Naive thymus-derived CD4-positive, alpha-beta T cell (primary cell): ENCODE data around the gene NEDD4. TPM values are rescaled to one million over a fixed set of nuclear protein-coding genes. Genes with fewer than 3 reads are reported as not detected.

Experiments
- ATAC-seq: fragments of 150-1000 bp; cut with Tn5 transposase; 2 replicates; pipeline ENCODE4 v1.10.0; 2021; ENCODE audit warnings: mild to moderate bottlenecking, moderate library complexity
- CTCF ChIA-PET: fragments of 350-600 bp; sonication (Branson Sonifier 250); formaldehyde crosslinking; loops from one replicate; lab custom pipeline; 2021; ENCODE audit warnings: antibody characterized with exemption; lab: Charles Lee
- POLR2A ChIA-PET: fragments of 350-600 bp; sonication (Branson Sonifier 250); formaldehyde crosslinking; loops from one replicate; lab custom pipeline; 2021; ENCODE audit warnings: antibody characterized with exemption, inconsistent platforms; lab: Charles Lee
- DNase-seq, 9 donors: peaks; one replicate each; pipeline versions ENCODE4 v3.0.0 to v3.0.0-alpha.2; 2020 to 2022; ENCODE audit warnings: mixed read lengths in 1 of 9
- H3K27ac ChIP-seq: one replicate; pipeline ENCODE4 v1.7.0; 2013; ENCODE audit warnings: mild to moderate bottlenecking, low read depth, low read length, moderate library complexity
- H3K27me3 ChIP-seq, 2 donors: one replicate each; pipeline ENCODE4 v1.7.0; 2013; ENCODE audit warnings: low read length in 2 of 2, mild to moderate bottlenecking in 2 of 2, moderate library complexity in 2 of 2; ENCODE audit not compliant: control insufficient read depth in 2 of 2, insufficient read depth in 2 of 2
- H3K36me3 ChIP-seq, 3 experiments: 1 replicate in 2 of 3; 2 replicates in 1 of 3; pipeline ENCODE4 v1.7.0; 2013; ENCODE audit warnings: low read length in 3 of 3, mild to moderate bottlenecking in 3 of 3, moderate library complexity in 1 of 3; ENCODE audit not compliant: insufficient read depth in 3 of 3, control insufficient read depth in 2 of 3
- H3K4me1 ChIP-seq, 2 donors: one replicate each; pipeline ENCODE4 v1.7.0; 2013; ENCODE audit warnings: low read length in 2 of 2, mild to moderate bottlenecking in 2 of 2, moderate library complexity in 1 of 2; ENCODE audit not compliant: control insufficient read depth in 2 of 2, insufficient read depth in 2 of 2
- H3K4me3 ChIP-seq: 2 replicates; pipeline ENCODE4 v1.7.0; 2013; ENCODE audit warnings: mild to moderate bottlenecking, low read length
- H3K9me3 ChIP-seq, 3 experiments: 1 replicate in 2 of 3; 2 replicates in 1 of 3; pipeline ENCODE4 v1.7.0; 2013; ENCODE audit warnings: low read length in 3 of 3; ENCODE audit not compliant: control insufficient read depth in 2 of 3
- H3K27ac Mint-ChIP-seq, 9 donors: one replicate each; pipeline ENCODE4 v1.8.0; 2020 to 2022; ENCODE audit warnings: mixed read lengths in 9 of 9, mild to moderate bottlenecking in 8 of 9, moderate library complexity in 5 of 9, inconsistent platforms in 2 of 9
- H3K27me3 Mint-ChIP-seq, 5 donors: one replicate each; pipeline ENCODE4 v1.8.0; 2021 to 2022; ENCODE audit warnings: mixed read lengths in 5 of 5, mild to moderate bottlenecking in 1 of 5
- H3K36me3 Mint-ChIP-seq, 5 donors: one replicate each; pipeline ENCODE4 v1.8.0; 2020 to 2022; ENCODE audit warnings: mixed read lengths in 5 of 5, mild to moderate bottlenecking in 3 of 5, inconsistent platforms in 1 of 5
- H3K4me1 Mint-ChIP-seq, 7 donors: one replicate each; pipeline ENCODE4 v1.8.0; 2020 to 2022; ENCODE audit warnings: mixed read lengths in 7 of 7, mild to moderate bottlenecking in 3 of 7, inconsistent platforms in 1 of 7
- H3K4me3 Mint-ChIP-seq, 10 donors: one replicate each; pipeline ENCODE4 v1.8.0; 2020 to 2022; ENCODE audit warnings: mild to moderate bottlenecking in 10 of 10, mixed read lengths in 10 of 10, moderate library complexity in 6 of 10, inconsistent platforms in 2 of 10
- H3K9me3 Mint-ChIP-seq, 11 donors: one replicate each; pipeline ENCODE4 v1.8.0; 2020 to 2022; ENCODE audit warnings: mixed read lengths in 11 of 11, mild to moderate bottlenecking in 4 of 11, inconsistent platforms in 1 of 11, moderate library complexity in 1 of 11
- intact Hi-C, 2 donors: fragments of 100-400 bp; cut with micrococcal nuclease; formaldehyde crosslinking; loops; one replicate each; pipeline ENCODE4 v1.15.1; 2023
- polyA plus RNA-seq, 2 donors: library from polyadenylated mRNA; unstranded; fragments of 300-500 nt; fragmentation: Illumina TruSeq; gene quantifications; one replicate each; pipeline ENCODE4 v1.2.3, GENCODE V29; 2021
- total RNA-seq, 6 experiments: library from RNA in 5 of 6; stranded (reverse) in 5 of 6; gene quantifications; 1 replicate in 5 of 6; 2 replicates in 1 of 6; pipeline ENCODE4 v1.2.3 and lab custom pipeline; 2021 to 2026

The NEDD4 gene
- total and polyA plus RNA-seq, 7 experiments from 2014 or later = 1.1 to 15.1 (median 4.3) TPM

- Histone ChIP-seq H3K4me3 (no peak overlapping the region), H3K4me1 (no peaks in the 10 kb centered on the region), H3K9me3 (no peaks in the 10 kb centered on the region), H3K27ac (no peak overlapping the region), H3K27me3 (no peaks in the 10 kb centered on the region), H3K36me3 (no peaks in the 10 kb centered on the region)
- H3K4me3 Mint-ChIP-seq = no peak overlapping the region
- intact Hi-C loops = no loop called here
- DNase-seq (no peak), ATAC-seq (no peak)
- CTCF ChIA-PET = interaction anchor here (1.1 kb wide), 1 partner anchor 11 kb away, joined by 3 read pairs; no protein-coding TSS in a partner anchor
- H3K4me1 Mint-ChIP-seq = peaks cover 0 to 2% (median 0%) of the 10 kb centered on the region in 7 donors
- no peak overlapping the region for H3K27ac Mint-ChIP-seq
- H3K9me3 Mint-ChIP-seq = peaks cover 0 to 16% (median 4%) of the 10 kb centered on the region in 11 donors
- H3K36me3 Mint-ChIP-seq = peaks cover 0 to 10% (median 4%) of the 10 kb centered on the region in 5 donors
- POLR2A ChIA-PET = no interaction called here
- H3K27me3 Mint-ChIP-seq = no peaks in the 10 kb centered on the region
Observed at GRCh38 chr15:55928955-55929354, 64.5 kb downstream of the NEDD4 start.

DNA sequence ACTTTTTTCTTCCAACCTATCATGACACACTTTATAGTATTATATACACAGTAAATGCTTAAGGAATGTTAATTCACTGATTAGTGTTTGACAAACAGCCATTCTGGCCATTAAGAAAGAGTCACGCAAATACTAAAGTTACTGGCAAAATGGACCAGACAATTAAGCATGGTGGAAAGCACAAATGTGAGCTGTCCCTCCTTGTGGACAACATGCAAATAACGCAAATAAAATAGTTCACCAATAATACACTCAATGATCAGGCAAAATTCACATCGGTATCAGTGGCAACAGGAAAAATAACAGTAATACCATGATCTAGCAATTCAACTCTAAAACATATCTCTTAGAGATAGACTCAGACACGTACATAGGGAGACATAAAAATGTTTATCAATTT is 71.7 kb downstream of the NEDD4 start:
- Histone ChIP-seq H3K36me3 (no peaks in the 10 kb centered on the region), H3K4me1 (no peaks in the 10 kb centered on the region), H3K27me3 (no peaks in the 10 kb centered on the region), H3K27ac (no peak overlapping the region), H3K4me3 (no peak overlapping the region), H3K9me3 (no peaks in the 10 kb centered on the region)
- DNase-seq (no peak), ATAC-seq (no peak)
- no peak overlapping the region for H3K27ac Mint-ChIP-seq
- peaks cover 0 to 3% (median 0%) of the 10 kb centered on the region in 7 donors for H3K4me1 Mint-ChIP-seq
- POLR2A ChIA-PET = no interaction called here
- intact Hi-C loops = no loop called here
- no peaks in the 10 kb centered on the region for H3K36me3 Mint-ChIP-seq
- H3K9me3 Mint-ChIP-seq = peaks cover 0 to 1% (median 0%) of the 10 kb centered on the region in 11 donors
- CTCF ChIA-PET = no interaction called here
- no peak overlapping the region for H3K4me3 Mint-ChIP-seq
- no peaks in the 10 kb centered on the region for H3K27me3 Mint-ChIP-seq

- no peak overlapping the region for H3K4me3 Mint-ChIP-seq
- Histone ChIP-seq H3K27me3 (no peaks in the 10 kb centered on the region), H3K4me3 (no peak overlapping the region), H3K9me3 (no peaks in the 10 kb centered on the region), H3K27ac (no peak overlapping the region), H3K36me3 (no peaks in the 10 kb centered on the region), H3K4me1 (no peaks in the 10 kb centered on the region)
- no peaks in the 10 kb centered on the region for H3K4me1 Mint-ChIP-seq
- ChIA-PET POLR2A (no interaction called here), CTCF (interaction anchor here (0.6 to 1.4 kb wide), 6 partner anchors 10 to 794 kb away, joined by 3 to 6 read pairs (median 4); no protein-coding TSS in a partner anchor)
- no peaks in the 10 kb centered on the region for H3K36me3 Mint-ChIP-seq
- no peaks in the 10 kb centered on the region for H3K27me3 Mint-ChIP-seq
- H3K27ac Mint-ChIP-seq = no peak overlapping the region
- intact Hi-C loops = loop anchor here in 1 of 2 donors (1.0 to 5.0 kb wide), 2 partner anchors 134 to 270 kb away; no protein-coding TSS in a partner anchor
- DNase-seq (peak in 4 of 9 donors; percentile 3 to 26 (median 14)), ATAC-seq (no peak)
- no peaks in the 10 kb centered on the region for H3K9me3 Mint-ChIP-seq
Observed at GRCh38 chr15:55917881-55918296, 75.5 kb downstream of the NEDD4 start.

DNA sequence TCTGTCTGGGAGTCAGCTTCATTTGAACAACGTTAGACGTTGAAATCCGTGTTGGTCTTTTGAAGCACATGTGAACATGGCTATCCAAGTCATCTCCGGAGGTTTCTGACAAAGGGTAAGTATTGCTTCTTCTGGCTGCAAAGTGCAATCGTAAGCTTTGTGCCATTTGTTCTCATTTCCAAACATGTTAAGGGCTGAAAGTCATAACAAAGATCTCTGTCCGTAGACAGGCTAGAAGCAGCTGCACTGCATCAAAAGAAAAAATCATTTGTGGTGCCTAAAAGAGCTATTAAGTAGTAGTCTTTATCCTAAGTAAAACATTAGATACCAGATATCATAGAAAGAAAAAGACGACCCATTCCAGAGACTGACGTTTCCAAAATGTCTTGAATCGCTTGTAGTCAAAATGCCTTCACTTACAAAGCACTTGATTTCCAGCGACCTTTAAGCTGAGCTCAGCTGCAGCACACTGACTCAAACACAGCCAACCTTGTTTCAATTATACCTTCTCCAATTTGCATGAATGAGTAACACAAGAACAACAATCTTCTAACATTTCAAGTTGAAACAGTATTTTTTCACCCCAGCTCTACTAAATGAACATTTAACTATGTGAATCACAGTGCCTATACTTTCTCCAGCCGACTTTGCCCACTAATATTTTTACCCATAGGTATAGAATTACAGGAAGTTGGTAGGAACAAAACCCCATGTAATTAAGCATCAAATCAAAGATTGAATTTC is 76.6 kb downstream of the NEDD4 start:
- H3K27me3 ChIP-seq = no peaks in the 10 kb centered on the region
- intact Hi-C loops = loop anchor here in 1 of 2 donors (5.0 kb wide), 1 partner anchor 135 kb away; no protein-coding TSS in a partner anchor
- ChIA-PET POLR2A (no interaction called here), CTCF (interaction anchor here (0.9 kb wide), 1 partner anchor 74 kb away, joined by 6 read pairs; no protein-coding TSS in a partner anchor)
- no peaks in the 10 kb centered on the region for H3K36me3 ChIP-seq
- no peak overlapping the region for H3K27ac ChIP-seq
- no peaks in the 10 kb centered on the region for H3K36me3 Mint-ChIP-seq
- no peak overlapping the region for H3K27ac Mint-ChIP-seq
- no peaks in the 10 kb centered on the region for H3K4me1 ChIP-seq
- H3K4me3 Mint-ChIP-seq = no peak overlapping the region
- DNase-seq (no peak), ATAC-seq (no peak)
- H3K4me3 ChIP-seq = no peak overlapping the region
- H3K9me3 ChIP-seq = no peaks in the 10 kb centered on the region
- H3K9me3 Mint-ChIP-seq = no peaks in the 10 kb centered on the region
- H3K27me3 Mint-ChIP-seq = no peaks in the 10 kb centered on the region
- no peaks in the 10 kb centered on the region for H3K4me1 Mint-ChIP-seq

DNA sequence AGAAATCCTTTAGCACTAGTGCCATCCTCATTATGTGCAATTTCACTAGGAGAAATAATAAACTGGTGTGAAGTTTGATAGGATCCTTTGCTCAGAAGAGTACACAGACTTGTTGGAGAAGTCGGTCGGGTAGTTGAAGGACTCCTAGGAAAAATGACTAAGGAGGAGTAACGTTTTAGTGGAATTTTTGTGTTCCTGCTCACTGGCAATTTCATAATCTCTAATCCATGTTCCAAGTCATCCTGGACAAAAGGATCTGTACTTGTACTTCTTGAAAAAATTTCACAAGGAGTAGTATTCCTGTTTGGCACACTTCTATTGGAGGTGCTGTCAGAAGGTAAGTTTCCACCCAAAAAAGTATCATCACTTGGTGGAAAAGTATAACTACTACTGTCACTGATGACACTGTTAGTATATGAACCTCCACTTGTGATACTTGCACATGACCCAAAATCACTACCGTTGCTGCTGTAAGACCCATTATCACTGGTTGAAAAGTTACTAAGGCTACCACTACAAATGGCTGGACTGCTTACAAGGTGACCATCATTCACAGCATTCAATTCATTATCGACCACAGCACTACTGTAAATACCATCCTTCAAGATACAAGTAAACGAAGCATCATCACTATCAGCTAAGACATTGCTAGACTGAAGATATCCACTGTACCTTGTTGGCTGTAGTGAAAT is 77.4 kb downstream of the NEDD4 start:
- no peak for ATAC-seq
- H3K36me3 Mint-ChIP-seq = no peaks in the 10 kb centered on the region
- Histone ChIP-seq H3K27ac (no peak overlapping the region), H3K4me1 (no peaks in the 10 kb centered on the region), H3K27me3 (no peaks in the 10 kb centered on the region), H3K9me3 (no peaks in the 10 kb centered on the region), H3K36me3 (no peaks in the 10 kb centered on the region), H3K4me3 (no peak overlapping the region)
- H3K27ac Mint-ChIP-seq = no peak overlapping the region
- DNase-seq = no peak
- ChIA-PET POLR2A (no interaction called here), CTCF (no interaction called here)
- no peaks in the 10 kb centered on the region for H3K4me1 Mint-ChIP-seq
- no peaks in the 10 kb centered on the region for H3K9me3 Mint-ChIP-seq
- no peak overlapping the region for H3K4me3 Mint-ChIP-seq
- intact Hi-C loops = loop anchor here in 1 of 2 donors (5.0 kb wide), 1 partner anchor 136 kb away; no protein-coding TSS in a partner anchor
- no peaks in the 10 kb centered on the region for H3K27me3 Mint-ChIP-seq

DNA sequence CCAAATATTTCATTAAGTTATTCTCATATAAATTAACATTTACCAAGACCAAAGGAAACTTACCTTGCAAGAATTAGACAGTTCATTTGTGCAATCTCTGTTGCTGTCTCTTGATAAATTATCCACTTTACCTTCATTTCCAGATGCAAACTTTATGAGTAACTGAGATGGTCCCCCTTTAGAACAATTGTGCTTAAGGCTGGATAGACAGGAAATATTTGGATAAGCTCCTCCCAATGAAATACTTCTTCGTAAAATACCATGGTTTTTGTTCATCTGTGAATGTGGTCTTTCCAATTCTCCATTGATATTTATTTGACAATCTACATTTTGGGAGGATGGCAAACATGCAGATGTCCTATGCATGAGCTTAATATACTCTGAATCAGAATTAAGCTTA is 78.2 kb downstream of the NEDD4 start:
- Histone ChIP-seq H3K4me3 (no peak overlapping the region), H3K27me3 (no peaks in the 10 kb centered on the region), H3K4me1 (no peaks in the 10 kb centered on the region), H3K27ac (no peak overlapping the region), H3K36me3 (no peaks in the 10 kb centered on the region), H3K9me3 (no peaks in the 10 kb centered on the region)
- no peak overlapping the region for H3K4me3 Mint-ChIP-seq
- no peak overlapping the region for H3K27ac Mint-ChIP-seq
- H3K36me3 Mint-ChIP-seq = no peaks in the 10 kb centered on the region
- CTCF ChIA-PET = no interaction called here
- POLR2A ChIA-PET = no interaction called here
- intact Hi-C loops = loop anchor here in 1 of 2 donors (5.0 kb wide), 1 partner anchor 137 kb away; no protein-coding TSS in a partner anchor
- DNase-seq (no peak), ATAC-seq (no peak)
- no peaks in the 10 kb centered on the region for H3K27me3 Mint-ChIP-seq
- no peaks in the 10 kb centered on the region for H3K4me1 Mint-ChIP-seq
- H3K9me3 Mint-ChIP-seq = no peaks in the 10 kb centered on the region
